A673 (cell line): ENCODE results near the gene TPM1.

Experiments
- CTCF ChIP-seq: fragments of 300-800, 200-600 bp; sonication (generic); conservative IDR thresholded peaks from 2 replicates; pipeline ENCODE4 v1.5.1; 2017; ENCODE audit warnings: low read depth, mild to moderate bottlenecking, antibody characterized with exemption, low read length, moderate library complexity, mixed read lengths
- EZH2 ChIP-seq: fragments of 200-600 bp; sonication (generic); IDR thresholded peaks from 2 replicates; pipeline ENCODE4 v1.6.1; 2017; ENCODE audit warnings: borderline replicate concordance, low read depth, mild to moderate bottlenecking, mixed read lengths, antibody characterized with exemption, low read length; ENCODE audit not compliant: poor library complexity, severe bottlenecking

- TF ChIP-seq CTCF: no peak
- no peak for TF ChIP-seq EZH2
Observed at GRCh38 chr15:62998262-62998890, 44.2 kb upstream of the TPM1 start.
